ENCODE results near the gene C16orf46. TPM values are rescaled to one million over a fixed set of nuclear protein-coding genes. Genes with fewer than 3 reads are reported as not detected.
A peak's percentile ranks its signal among the peaks of the same experiment; 100 is the strongest.

The C16orf46 gene
- total and polyA plus RNA-seq, 9 of the 15 experiments (the other 6 are each of a cell fraction or from before 2014, with no cell fraction given), result 0.10 to 0.98 (median 0.41) TPM; not detected in 1

DNA sequence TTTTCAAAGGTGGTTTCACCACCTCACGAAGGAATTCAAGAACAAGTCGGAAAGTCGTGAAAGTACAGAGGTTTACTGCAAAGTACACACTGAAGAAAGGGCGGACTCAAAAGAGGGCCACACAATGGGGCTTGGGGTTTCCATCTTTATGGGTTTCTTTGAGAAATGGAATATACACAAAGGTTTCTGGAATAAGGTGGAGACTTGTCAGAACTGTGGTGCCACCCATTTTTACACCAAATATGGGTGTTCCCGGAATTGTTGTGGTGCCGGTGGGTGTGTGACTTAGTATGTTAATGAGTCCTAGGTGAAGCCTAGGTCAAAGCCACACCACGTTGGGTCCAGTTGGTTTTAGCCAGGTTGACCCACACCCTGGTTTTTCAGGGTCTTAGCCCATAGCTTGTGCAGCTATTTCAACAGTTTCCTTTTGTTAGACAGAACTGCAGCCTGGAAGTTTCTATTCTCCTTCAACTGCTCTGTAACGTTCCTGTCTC is 19.7 kb upstream of the C16orf46 start (continued):
- TF ChIP-seq ILK (tag; IDR thresholded peaks at IDR 0.05; ENCODE audit: borderline replicate concordance, low read depth) (no peak), NFRKB (IDR thresholded peaks at IDR 0.05; ENCODE audit: low read depth) (peak; percentile 40; the same call in 1 of the 2 replicates), ZSCAN29 (IDR thresholded peaks at IDR 0.05) (no peak), ZNF140 (CRISPR knock-in tag; IDR thresholded peaks at IDR 0.05) (no peak), IFI16 (CRISPR knock-in tag; IDR thresholded peaks at IDR 0.05) (no peak), NCOA1 (IDR thresholded peaks at IDR 0.05; ENCODE audit: low read depth) (0 out of 2 replicates have a peak, but pooled peaks have one; percentile 27), DPF2 (IDR thresholded peaks at IDR 0.05) (peak; percentile 15; the same call in 1 of the 2 replicates), ZNF282 (CRISPR knock-in tag; IDR thresholded peaks at IDR 0.05) (no peak), CBX3 (IDR thresholded peaks at IDR 0.05; ENCODE audit: borderline replicate concordance in 1 of 2, low read length in 2 of 2) (peak in 1 of 2 experiments; percentile 64; a peak in 1 of 3 replicates), JUN (IDR thresholded peaks at IDR 0.05; ENCODE audit: borderline replicate concordance, low read depth, low read length) (no peak), JUN (CRISPR knock-in tag; IDR thresholded peaks at IDR 0.05; ENCODE audit: borderline replicate concordance) (no peak), TOE1 (IDR thresholded peaks at IDR 0.05; ENCODE audit: borderline replicate concordance) (no peak), TOE1 (CRISPR knock-in tag; IDR thresholded peaks at IDR 0.05; ENCODE audit: borderline replicate concordance, low read depth) (no peak), SP1 (CRISPR knock-in tag; IDR thresholded peaks at IDR 0.05) (peak; percentile 1; the same call in 1 of the 2 replicates), RFX7 (CRISPR knock-in tag; IDR thresholded peaks at IDR 0.05) (no peak), NFIX (CRISPR knock-in tag; IDR thresholded peaks at IDR 0.05; ENCODE audit: low read depth) (no peak), HDAC2 (IDR thresholded peaks at IDR 0.05) (peak; percentile 84), KLF13 (tag; IDR thresholded peaks at IDR 0.05; ENCODE audit: borderline replicate concordance, low read depth) (no peak), ZNF77 (CRISPR knock-in tag; IDR thresholded peaks at IDR 0.05) (no peak), TAF7 (tag; IDR thresholded peaks at IDR 0.05) (peak; percentile 34; the same call in 1 of the 2 replicates)
- TF ChIP-seq, protein P1, sequence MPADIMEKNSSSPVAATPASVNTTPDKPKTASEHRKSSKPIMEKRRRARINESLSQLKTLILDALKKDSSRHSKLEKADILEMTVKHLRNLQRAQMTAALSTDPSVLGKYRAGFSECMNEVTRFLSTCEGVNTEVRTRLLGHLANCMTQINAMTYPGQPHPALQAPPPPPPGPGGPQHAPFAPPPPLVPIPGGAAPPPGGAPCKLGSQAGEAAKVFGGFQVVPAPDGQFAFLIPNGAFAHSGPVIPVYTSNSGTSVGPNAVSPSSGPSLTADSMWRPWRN (IDR thresholded peaks at IDR 0.05; ENCODE audit: low read depth), result no peak
- TF ChIP-seq, protein P2, sequence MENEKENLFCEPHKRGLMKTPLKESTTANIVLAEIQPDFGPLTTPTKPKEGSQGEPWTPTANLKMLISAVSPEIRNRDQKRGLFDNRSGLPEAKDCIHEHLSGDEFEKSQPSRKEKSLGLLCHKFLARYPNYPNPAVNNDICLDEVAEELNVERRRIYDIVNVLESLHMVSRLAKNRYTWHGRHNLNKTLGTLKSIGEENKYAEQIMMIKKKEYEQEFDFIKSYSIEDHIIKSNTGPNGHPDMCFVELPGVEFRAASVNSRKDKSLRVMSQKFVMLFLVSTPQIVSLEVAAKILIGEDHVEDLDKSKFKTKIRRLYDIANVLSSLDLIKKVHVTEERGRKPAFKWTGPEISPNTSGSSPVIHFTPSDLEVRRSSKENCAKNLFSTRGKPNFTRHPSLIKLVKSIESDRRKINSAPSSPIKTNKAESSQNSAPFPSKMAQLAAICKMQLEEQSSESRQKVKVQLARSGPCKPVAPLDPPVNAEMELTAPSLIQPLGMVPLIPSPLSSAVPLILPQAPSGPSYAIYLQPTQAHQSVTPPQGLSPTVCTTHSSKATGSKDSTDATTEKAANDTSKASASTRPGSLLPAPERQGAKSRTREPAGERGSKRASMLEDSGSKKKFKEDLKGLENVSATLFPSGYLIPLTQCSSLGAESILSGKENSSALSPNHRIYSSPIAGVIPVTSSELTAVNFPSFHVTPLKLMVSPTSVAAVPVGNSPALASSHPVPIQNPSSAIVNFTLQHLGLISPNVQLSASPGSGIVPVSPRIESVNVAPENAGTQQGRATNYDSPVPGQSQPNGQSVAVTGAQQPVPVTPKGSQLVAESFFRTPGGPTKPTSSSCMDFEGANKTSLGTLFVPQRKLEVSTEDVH (IDR thresholded peaks at IDR 0.05; ENCODE audit: low read depth, partially characterized antibody), result peak; percentile 44
- TF ChIP-seq, protein P3, sequence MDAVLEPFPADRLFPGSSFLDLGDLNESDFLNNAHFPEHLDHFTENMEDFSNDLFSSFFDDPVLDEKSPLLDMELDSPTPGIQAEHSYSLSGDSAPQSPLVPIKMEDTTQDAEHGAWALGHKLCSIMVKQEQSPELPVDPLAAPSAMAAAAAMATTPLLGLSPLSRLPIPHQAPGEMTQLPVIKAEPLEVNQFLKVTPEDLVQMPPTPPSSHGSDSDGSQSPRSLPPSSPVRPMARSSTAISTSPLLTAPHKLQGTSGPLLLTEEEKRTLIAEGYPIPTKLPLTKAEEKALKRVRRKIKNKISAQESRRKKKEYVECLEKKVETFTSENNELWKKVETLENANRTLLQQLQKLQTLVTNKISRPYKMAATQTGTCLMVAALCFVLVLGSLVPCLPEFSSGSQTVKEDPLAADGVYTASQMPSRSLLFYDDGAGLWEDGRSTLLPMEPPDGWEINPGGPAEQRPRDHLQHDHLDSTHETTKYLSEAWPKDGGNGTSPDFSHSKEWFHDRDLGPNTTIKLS (IDR thresholded peaks at IDR 0.05; ENCODE audit: borderline replicate concordance, low read depth), result peak; percentile 44; the same call in 1 of the 2 replicates
